Fibroblast of villous mesenchyme (primary cell): ENCODE results near the gene PCSK2. TPM values are rescaled to one million over a fixed set of nuclear protein-coding genes. Genes with fewer than 3 reads are reported as not detected.

Experiments used
- DNase-seq: peaks from one replicate; pipeline ENCODE4 v3.0.0-alpha.2; 2010; ENCODE audit warnings: low read depth
- H3K4me3 ChIP-seq: 2 replicates; pipeline ENCODE4 v1.5.1; 2011; ENCODE audit warnings: low read depth, mild to moderate bottlenecking, low read length
- total RNA-seq: library from RNA; depleted of rRNA; stranded (reverse); fragments of >200 nt; gene quantifications from 2 replicates; pipeline ENCODE4 v1.2.3, GENCODE V29; 2012
- TF ChIP-seq, protein P1 (sequence below): IDR thresholded peaks from 2 replicates; pipeline ENCODE4 v1.5.1; 2012; ENCODE audit warnings: low read depth, mild to moderate bottlenecking, low read length; ENCODE audit not compliant: insufficient read depth

Gene PCSK2
- total RNA-seq, 1 donor = not detected

DNA sequence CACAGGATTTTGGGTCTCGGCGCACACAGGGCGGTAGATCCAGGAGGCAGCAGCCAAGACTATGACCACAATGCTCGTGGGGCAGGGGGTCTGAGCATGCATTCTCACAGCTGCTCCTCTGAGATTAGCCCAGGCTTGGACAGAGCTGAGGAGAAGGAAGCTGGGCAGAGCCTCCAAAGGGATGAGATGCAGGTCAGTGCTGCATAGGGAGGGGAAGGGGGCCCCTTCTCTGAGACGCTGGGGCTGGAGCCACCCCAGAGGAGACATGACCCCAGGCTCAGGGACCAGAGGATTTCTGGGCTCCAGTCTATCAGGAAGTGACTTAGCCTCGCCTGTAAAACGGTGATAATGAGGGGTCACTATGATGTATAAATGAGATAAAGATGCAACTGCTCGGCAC, 210.4 kb downstream of the PCSK2 start:
- TF ChIP-seq, protein P1, sequence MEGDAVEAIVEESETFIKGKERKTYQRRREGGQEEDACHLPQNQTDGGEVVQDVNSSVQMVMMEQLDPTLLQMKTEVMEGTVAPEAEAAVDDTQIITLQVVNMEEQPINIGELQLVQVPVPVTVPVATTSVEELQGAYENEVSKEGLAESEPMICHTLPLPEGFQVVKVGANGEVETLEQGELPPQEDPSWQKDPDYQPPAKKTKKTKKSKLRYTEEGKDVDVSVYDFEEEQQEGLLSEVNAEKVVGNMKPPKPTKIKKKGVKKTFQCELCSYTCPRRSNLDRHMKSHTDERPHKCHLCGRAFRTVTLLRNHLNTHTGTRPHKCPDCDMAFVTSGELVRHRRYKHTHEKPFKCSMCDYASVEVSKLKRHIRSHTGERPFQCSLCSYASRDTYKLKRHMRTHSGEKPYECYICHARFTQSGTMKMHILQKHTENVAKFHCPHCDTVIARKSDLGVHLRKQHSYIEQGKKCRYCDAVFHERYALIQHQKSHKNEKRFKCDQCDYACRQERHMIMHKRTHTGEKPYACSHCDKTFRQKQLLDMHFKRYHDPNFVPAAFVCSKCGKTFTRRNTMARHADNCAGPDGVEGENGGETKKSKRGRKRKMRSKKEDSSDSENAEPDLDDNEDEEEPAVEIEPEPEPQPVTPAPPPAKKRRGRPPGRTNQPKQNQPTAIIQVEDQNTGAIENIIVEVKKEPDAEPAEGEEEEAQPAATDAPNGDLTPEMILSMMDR = no peak
- no peak overlapping the region for H3K4me3 ChIP-seq
- no peak for DNase-seq

DNA sequence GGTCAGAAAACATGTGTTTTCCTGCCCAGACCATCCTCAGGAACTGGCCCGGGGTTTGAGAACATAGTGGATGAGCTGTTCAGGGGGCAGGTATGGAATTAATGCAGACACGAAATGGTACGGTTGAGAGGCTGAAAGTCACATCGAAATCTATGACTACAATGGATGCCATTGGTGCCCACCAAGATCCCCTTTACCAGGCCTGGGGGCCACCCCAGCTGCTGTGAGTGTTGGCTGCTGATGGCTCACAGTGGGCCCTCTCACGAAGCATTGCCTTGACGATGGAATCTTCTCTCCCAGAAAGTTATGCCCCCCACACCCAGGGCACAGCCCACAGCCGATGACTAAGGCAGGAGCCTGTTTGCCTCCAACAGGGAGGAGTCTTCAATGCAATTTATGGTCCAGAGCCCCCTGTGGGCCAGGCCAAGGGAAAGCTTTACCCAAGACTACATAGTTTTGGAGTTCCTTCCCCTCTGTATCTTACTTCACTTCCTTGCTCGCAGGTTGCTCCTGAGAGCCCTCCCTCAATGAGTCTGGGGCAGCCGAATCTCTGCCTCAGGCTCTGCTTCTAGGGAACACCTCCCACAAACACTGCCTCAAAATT, 211.7 kb downstream of the PCSK2 start:
- no peak for DNase-seq
- TF ChIP-seq, protein P1 = no peak
- no peak overlapping the region for H3K4me3 ChIP-seq

DNA sequence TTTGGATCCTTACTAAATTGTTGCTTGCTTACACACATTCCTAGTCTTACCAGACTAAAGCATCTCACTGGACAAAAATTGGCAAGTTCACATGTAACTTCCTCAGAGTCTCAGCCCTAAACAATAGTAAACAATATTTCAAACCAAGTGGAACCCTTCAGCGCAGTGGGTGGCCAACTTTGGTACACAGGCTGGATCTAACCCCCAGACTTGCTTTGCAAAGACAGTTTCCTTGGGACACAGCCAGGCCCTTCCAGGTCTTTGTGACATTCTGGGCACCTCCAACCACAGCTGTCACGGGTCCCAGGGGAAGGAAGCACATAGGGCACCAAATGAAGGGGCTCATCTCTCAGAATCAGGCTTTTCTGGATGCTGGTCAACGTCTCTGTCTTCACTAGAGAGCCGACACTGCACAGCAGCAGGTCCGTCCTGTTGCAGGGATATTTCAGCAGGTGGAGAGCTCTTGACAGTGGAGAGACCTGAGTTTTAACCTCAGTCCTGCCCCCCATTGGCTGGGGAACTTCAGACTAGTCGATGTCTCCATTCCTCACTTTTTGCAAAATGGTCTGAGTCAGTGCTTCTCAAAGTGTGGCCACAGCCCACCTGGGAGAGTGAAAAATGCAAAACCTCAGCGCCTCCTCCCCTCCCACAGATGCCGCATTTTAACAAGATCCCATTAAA, 212.9 kb downstream of the PCSK2 start:
- TF ChIP-seq, protein P1 = no peak
- H3K4me3 ChIP-seq = no peak overlapping the region
- no peak for DNase-seq

DNA sequence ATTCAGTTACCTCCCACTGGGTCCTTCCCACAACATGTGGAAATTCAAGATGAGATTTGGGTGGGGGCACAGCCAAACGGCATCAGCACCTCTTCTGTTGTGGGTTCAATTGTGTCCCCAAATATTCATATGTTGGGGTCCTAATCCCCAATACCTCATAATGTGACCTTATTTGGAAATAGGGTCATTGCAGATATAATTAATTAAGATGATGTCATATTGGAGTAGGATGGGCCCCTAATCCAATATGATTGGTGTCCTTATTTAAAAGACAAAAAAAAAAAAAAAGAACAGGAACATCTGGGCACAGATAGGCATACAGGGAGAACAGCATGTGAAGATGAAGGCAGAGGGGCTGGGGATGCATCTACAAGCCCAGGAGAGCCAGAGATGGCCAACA, 214.9 kb downstream of the PCSK2 start:
- TF ChIP-seq, protein P1 = no peak
- no peak for DNase-seq
- H3K4me3 ChIP-seq = no peak overlapping the region

DNA sequence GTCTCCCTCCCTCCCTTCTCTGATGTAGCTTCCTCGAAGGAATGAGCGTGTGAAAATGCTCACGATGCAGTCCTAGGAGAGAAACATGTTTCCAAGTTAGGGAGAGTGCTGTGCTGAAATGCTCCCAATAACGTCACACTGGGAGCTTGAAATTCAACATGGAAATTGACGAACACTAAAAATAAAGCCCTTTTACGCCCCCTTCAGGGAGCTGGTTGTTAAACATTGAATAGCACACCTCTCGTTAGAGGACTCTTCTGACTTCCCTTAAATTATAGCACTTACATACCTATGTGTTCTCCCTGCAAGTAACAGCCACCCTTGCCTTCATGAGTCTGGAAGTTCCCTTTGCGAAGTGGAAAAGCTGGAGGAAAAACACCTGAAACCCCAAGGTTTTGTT, 215.7 kb downstream of the PCSK2 start:
- DNase-seq = no peak
- H3K4me3 ChIP-seq = no peak overlapping the region
- TF ChIP-seq, protein P1 = no peak

DNA sequence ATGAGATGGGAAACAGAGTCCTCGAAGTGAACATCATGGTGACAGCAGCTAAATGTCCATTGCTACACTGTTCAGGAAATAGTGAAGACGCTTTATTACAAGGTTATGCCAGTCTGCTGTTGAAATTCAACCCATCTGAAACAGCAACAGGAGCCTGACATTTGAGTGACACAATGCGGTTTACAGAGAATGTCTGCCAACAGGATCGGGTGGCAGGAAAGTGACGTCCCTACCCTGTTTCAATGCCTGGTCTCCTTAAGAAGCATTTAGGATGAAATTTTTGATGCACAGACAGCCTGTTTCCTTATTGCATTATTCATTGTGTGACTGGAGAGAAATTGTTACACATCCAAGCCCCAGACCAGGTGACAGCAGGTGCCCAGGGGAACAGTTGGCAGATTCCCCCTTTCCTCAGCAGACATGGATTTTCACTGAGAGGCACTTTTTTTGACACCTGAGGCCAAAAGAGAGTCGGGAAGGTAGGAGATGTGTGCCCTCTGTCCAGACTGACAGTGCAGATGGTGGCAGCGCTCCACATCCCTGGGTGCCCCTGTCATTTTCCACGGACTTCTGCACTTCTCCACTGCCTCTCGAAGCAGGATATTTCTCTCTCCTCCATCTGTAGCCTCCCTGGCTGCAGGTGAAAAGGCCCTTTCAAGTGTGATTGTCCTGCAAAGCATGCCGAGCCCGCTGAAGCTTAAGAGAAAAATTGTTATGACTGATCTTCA, 216.5 kb downstream of the PCSK2 start:
- DNase-seq = no peak
- TF ChIP-seq, protein P1 = no peak
- H3K4me3 ChIP-seq = no peak overlapping the region
